A549 (cell line): Measurements from ENCODE around the gene INPP5K.

Source experiments
- CBX8 ChIP-seq: fragments of 200-600 bp; sonication (generic); IDR thresholded peaks from 2 replicates; pipeline ENCODE4 v1.6.1; 2016
- CHD2 ChIP-seq: fragments of 150-350 bp; IDR thresholded peaks from 2 replicates; pipeline ENCODE4 v1.6.1; 2014; ENCODE audit warnings: low read length; ENCODE audit not compliant: partially characterized antibody
- CTCF ChIP-seq: fragments of >200 bp; sonication (Bioruptor Twin); formaldehyde crosslinking; IDR thresholded peaks from 3 replicates; pipeline ENCODE4 v1.5.1; 2016
- EP300 ChIP-seq, 2 experiments: fragments of >200 bp; sonication (Bioruptor Twin); formaldehyde crosslinking; IDR thresholded peaks; 2 replicates in 1 of 2; 3 replicates in 1 of 2; pipeline ENCODE4 v1.6.1; 2016 to 2017
- JUN ChIP-seq, 2 experiments: fragments of >200 bp; sonication (Bioruptor Twin); formaldehyde crosslinking; IDR thresholded peaks; 2 replicates in 1 of 2; 3 replicates in 1 of 2; pipeline ENCODE4 v1.6.1; 2016 to 2017
- JUNB ChIP-seq: fragments of >200 bp; sonication (Bioruptor Twin); formaldehyde crosslinking; IDR thresholded peaks from 2 replicates; pipeline ENCODE4 v1.6.1; 2016
- MAX ChIP-seq: IDR thresholded peaks from 2 replicates; pipeline ENCODE4 v1.6.1; 2012
- POLR2A ChIP-seq: IDR thresholded peaks from 2 replicates; pipeline ENCODE4 v1.6.1; 2012; ENCODE audit warnings: mild to moderate bottlenecking, low read length
- RAD21 ChIP-seq, 2 experiments: fragments of >200 bp in 1 of 2; sonication (Bioruptor Twin) in 1 of 2; formaldehyde crosslinking in 1 of 2; IDR thresholded peaks in 1 of 2; conservative IDR thresholded peaks in 1 of 2; 2 replicates in 1 of 2; 3 replicates in 1 of 2; pipeline ENCODE4 v1.6.1; 2012 to 2018; ENCODE audit warnings: inconsistent platforms in 1 of 2
- RCOR1 ChIP-seq: fragments of 150-350 bp; IDR thresholded peaks from 2 replicates; pipeline ENCODE4 v1.6.1; 2014; ENCODE audit warnings: antibody characterized with exemption, low read length, low read depth
- REST ChIP-seq: fragments of 200-600 bp; sonication (generic); IDR thresholded peaks from 2 replicates; pipeline ENCODE4 v1.6.1; 2016; ENCODE audit warnings: antibody characterized with exemption, mild to moderate bottlenecking, moderate library complexity
- TP53 ChIP-seq: fragments of 250-450 bp; sonication (Bioruptor Pico); IDR thresholded peaks from 2 replicates; pipeline ENCODE4 v1.5.0; 2021; ENCODE audit warnings: mild to moderate bottlenecking, moderate library complexity
- USF2 ChIP-seq: fragments of 450-650 bp; IDR thresholded peaks from 2 replicates; pipeline ENCODE4 v1.6.1; 2014; ENCODE audit warnings: antibody characterized with exemption
- ZC3H11A ChIP-seq: fragments of 450-650 bp; IDR thresholded peaks from 2 replicates; pipeline ENCODE4 v1.6.1; 2014; ENCODE audit warnings: antibody characterized with exemption, mild to moderate bottlenecking

GRCh38 chr17:1504866-1505265 lies 11.5 kb downstream of the INPP5K start:
- no peak for TF ChIP-seq CTCF
- no peak for TF ChIP-seq CHD2
- no peak for TF ChIP-seq RAD21 (conservative IDR thresholded peaks at IDR 0.05 in 1 of 2, IDR thresholded peaks at IDR 0.05 in 1 of 2)
- TF ChIP-seq TP53 (CRISPR knock-in tag) = no peak
- no peak for TF ChIP-seq JUN (IDR thresholded peaks at IDR 0.05)
- no peak for TF ChIP-seq CBX8
- TF ChIP-seq MAX = no peak
- no peak for TF ChIP-seq ZC3H11A
- TF ChIP-seq USF2 = no peak
- TF ChIP-seq JUNB = no peak
- TF ChIP-seq REST = no peak
- TF ChIP-seq POLR2A = no peak
- no peak for TF ChIP-seq EP300 (IDR thresholded peaks at IDR 0.05)
- TF ChIP-seq RCOR1 = no peak
